Daoy (cell line): ENCODE measurements around the gene TBCD. TPM values are rescaled to one million over a fixed set of nuclear protein-coding genes. Genes with fewer than 3 reads are reported as not detected.
"Not testable (repeated sequence)": the region's sequence is repeated elsewhere in the genome, so short reads cannot be mapped to it uniquely, and the experiment has no call there.

Experiments used
- DNase-seq: peaks from one replicate; pipeline ENCODE4 v3.0.0-alpha.2; 2015; ENCODE audit warnings: low read depth
- total RNA-seq: library from RNA; depleted of rRNA; stranded (reverse); fragments of >200 nt; shearing (Covaris generic); gene quantifications from 2 replicates; pipeline ENCODE4 v1.2.3, GENCODE V29; 2014

The TBCD gene
- total RNA-seq, 1 experiment from 2014 or later, result 23.0 TPM

GRCh38 chr17:82729479-82730260 is 22.2 kb upstream of the TBCD start:
- DNase-seq, result no peak

- DNase-seq, result no peak
Observed at GRCh38 chr17:82732118-82732743, 19.6 kb upstream of the TBCD start.

DNA sequence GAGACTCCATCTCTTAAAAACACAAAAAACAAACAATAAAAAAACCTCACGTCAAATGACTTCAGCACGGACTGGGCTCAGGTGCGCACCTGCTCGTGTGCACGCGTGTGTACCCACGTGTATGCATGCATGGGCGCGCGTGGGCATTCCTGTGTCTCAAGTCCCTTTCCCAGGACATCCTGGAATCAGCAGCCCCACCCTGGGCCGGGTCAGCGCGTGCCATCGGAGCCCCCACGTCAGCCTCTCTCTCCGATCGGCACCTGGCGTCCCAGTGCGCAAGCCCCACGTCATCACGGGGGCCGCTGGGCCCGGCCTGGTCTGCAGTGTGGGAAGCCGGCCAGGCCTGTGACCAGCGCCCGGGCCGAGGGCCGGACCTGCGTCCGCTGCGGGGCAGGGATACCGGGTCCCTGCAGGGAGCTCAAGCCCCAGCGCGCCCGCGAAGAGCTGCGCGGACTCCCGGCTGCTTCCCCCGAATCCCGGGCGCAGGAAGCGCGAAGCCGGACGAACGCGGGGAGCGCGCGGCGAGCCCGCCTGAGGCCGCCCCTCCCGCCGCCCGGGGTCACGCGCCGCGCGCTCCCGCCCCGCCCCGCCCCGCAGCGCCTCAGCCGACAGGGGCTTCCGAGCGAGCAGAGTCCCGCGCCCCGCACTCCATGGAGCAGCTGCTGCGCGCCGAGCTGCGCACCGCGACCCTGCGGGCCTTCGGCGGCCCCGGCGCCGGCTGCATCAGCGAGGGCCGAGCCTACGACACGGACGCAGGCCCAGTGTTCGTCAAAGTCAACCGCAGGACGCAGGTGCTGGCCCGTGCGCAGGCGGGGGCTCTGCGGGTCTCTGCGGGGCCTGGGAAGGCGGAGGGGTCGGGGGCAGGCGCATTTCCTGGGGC is 16.6 kb upstream of the TBCD start, which contains the start of gene FN3K:
FN3K (plus strand) TSS at position 629 of the 880 bp plus-strand sequence; CDS start at position 651, 22 bp downstream.
- peak; percentile 54 for DNase-seq

DNA sequence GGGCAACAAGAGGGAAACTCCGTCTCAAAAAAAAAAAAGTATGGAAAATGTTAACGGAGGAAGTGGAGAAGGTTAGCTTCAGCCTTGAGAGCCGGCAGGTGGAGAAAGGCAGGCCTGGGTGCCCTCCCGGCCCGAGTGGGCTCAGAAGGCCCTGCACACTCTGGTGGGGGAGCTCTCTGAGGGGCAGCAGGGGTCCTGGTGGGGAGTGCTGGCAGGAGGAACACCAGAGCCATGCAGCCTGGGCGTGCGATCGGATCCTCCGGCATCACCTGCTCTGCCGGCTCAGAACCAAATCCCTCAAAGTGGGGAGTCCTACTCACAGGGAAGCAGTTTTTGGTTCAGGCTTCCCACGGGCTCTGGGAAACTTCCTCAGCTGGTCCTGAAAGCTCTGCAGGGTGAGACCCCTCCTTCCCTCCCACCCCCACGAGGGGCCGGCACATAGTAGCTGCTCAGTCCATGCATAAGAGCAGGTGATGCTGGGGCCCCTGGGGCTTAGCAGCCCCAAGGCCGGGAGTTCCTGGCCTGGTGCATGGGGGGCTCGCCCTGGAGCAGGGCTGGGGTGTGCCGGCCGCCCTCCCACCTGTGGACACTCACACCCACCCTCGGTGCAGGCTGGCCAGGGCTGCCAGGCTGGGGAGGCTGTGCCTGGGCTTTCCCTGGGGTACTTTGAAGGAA is 15.2 kb upstream of the TBCD start:
- DNase-seq, result no peak

DNA sequence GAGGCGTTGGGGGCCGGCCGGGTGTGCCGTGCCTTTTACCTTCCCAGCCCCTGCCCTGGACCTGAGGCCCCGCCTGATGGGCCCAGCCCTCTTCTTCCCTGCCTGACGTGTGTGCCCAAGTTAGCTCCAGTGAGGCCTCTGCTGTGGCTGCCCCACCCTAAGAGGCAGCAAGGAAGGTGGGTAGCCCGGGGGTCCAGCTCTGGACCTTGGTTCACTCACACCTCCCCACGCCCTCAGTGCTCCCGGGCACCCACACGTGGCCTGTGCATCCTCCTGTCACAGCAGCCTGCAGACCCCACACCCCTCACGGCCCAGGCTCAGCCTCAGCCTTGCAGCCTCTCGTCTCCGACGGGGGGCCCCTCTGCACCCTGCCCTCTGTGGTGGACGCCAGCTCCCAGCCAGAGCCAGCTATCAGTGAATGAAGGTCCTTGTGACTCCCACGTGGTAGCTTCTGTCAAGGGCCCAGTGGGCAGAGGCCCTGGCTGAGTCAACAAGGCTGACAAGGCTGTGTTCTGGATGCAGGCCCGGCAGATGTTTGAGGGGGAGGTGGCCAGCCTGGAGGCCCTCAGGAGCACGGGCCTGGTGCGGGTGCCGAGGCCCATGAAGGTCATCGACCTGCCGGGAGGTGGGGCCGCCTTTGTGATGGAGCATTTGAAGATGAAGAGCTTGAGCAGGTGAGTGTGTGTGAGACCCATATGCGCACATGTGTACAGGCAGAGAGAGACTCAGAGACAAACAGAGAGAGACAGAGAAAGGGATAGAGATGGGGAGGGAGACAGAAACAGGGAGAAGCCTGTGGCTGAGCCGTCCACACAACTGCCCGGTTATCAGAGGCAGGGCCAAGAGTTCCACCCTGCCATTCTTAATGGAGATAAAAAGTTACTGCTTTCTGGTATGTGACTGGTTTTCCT is 13.6 kb upstream of the TBCD start:
- no peak for DNase-seq

- no peak for DNase-seq
Observed at GRCh38 chr17:82740906-82741759, 10.7 kb upstream of the TBCD start.

DNA sequence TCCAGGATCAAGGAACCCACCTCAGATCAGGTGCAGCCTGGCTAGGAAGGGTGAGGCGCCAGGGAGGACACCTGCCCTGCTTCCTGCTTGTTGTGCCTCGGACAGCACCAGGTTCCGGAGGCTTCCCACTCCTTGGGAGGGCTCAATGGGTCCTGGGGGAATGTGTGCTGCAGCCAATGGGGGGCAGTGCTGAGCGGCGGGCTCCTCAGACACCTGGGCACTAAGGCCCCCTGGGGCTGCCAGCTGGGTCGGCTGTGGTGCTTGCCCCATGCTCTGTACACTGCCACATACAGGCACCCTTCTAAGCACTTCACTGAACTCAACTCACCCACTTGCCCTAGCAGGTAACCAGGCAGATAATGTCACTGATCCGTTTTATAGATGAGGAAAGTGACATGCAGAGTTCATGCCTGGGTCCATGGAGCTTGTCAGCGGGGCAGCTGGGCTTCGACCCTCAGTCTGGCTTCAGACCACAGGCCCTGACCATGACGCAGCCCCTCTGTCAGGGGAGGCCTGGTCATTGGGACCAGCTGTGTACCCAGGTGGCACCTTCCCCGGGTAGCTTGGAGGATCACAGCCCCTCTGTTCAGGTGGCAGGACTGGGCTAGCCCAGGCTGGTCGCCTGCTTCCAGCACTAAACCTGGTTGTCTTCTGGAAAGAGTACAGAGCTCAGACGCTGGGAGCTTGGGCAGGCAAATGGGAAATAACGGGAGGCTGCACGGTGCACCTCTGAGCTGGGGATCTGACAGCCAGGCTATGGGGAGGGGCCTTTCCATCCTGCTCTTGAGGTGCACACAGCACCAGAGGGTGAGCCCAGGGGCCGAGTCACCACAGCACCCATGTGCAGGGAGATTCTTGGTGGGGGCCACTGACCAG is 8.3 kb upstream of the TBCD start:
- DNase-seq, result no peak

GRCh38 chr17:82744736-82745135 is 7.1 kb upstream of the TBCD start:
- DNase-seq, result not testable (repeated sequence)

- no peak for DNase-seq
Observed at GRCh38 chr17:82745524-82745923, 6.3 kb upstream of the TBCD start.

- DNase-seq, result no peak
Observed at GRCh38 chr17:82748756-82749155, 3.1 kb upstream of the TBCD start.

DNA sequence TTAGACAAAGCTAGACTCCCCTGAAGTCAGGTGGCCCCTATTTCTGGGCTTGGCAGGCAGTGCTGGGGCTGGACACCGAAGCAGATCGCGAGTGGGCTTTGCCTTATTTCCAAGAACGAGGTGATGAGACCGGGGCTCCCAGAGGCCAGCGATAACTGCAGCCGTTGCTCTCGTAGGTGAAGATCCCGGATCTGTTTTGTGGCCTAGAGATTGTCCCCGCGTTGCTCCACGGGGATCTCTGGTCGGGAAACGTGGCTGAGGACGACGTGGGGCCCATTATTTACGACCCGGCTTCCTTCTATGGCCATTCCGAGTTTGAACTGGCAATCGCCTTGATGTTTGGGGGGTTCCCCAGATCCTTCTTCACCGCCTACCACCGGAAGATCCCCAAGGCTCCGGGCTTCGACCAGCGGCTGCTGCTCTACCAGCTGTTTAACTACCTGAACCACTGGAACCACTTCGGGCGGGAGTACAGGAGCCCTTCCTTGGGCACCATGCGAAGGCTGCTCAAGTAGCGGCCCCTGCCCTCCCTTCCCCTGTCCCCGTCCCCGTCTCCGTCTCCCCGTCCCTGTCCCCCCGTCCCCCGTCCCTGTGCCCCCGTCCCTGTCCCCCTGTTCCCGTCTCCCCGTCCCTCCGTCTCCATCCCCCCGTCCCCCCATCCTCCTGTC is 1.5 kb upstream of the TBCD start:
- DNase-seq, result no peak

GRCh38 chr17:82751171-82751570 is 694 bp upstream of the TBCD start:
- DNase-seq, result no peak

- no peak for DNase-seq
Observed at GRCh38 chr17:82752371-82753200, 721 bp downstream of the TBCD start.

DNA sequence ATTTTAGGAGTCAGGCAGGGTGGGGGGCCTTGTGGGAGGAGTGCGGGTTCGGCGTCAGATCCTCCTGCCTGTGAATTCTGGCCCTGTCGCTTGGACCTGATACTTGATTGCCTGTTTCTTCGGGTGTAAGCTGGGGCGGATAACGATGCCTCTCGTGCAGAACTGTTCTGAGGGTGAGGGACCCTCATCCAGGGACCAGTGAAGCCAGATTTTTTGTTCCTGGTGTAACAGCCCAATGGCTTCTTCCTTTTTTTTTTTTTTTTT is 1.3 kb downstream of the TBCD start:
- DNase-seq, result no peak

DNA sequence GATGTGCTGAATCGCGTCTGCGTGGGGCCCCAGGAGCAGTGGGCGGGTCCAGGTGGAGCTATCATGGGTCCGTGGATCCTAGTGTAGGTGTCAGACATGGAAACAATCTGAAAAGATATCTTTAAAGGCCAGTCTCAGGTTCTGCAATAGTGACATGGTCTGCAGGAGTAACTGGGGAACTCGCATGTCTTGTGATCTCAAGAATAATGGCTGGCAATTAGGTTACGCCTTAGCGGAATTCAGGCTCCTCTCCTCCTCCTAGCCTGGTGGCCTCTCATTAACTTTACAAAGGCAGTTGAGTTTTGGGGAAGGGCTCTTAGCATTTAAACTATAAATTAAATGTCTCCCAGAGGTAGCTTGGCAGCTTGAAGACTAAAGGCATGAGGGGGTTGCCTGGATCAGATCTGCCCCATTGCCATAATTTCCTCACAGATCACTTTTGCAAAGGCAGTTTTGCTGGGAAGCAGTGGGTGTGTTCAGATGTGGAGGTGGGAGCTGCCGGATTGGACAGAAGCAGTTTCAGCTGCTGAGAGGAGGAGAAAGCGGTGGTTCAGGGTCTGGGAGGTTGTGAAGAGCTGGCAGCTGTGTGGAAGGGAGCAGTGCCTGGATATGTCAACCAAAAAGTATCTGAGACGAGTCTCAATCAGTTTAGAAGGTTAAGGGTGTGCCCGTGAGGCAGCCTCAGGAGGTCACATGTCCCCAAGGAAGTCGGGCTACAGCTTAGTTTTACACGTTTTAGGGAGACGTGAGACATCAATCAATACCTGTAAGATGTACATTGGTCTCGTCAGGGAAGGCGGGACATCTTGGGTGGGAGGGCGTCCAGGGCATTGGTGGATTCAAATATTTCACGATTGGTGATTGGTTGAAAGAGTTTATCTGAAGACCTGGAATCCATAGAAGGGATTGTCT is 2.7 kb downstream of the TBCD start:
- no peak for DNase-seq

- DNase-seq, result no peak
Observed at GRCh38 chr17:82756166-82756565, 4.3 kb downstream of the TBCD start.
